K562 (cell line): Measurements from ENCODE around the gene TNFSF13. TPM values are rescaled to one million over a fixed set of nuclear protein-coding genes. Genes with fewer than 3 reads are reported as not detected.

Experiments used
- ATAC-seq: fragments of 200-7000 bp; cut with Tn5 transposase; 3 replicates; pipeline ENCODE4 v1.9.1; 2020; ENCODE audit warnings: moderate library complexity
- BruUV-seq: library from RNA; stranded (reverse); fragments of 400-500 nt; replicated peaks from 2 replicates; lab custom pipeline; 2021; lab: Mats Ljungman, UMichigan
- CTCF ChIA-PET: fragments of 300-600 bp; formaldehyde crosslinking; extraction: SDS; loops from one replicate; lab custom pipeline; 2021; ENCODE audit warnings: low intra/inter-chr PET ratio; lab: Yijun Ruan, JAX
- POLR2A ChIA-PET: fragments of 300-600, 350-650 bp; sonication (Branson Sonifier 250); formaldehyde crosslinking; extraction: SDS; loops from one replicate; lab custom pipeline; 2021; ENCODE audit warnings: antibody characterized with exemption, inconsistent platforms; lab: Yijun Ruan, JAX
- DNase-seq, 4 experiments: peaks; one replicate each; pipeline versions ENCODE4 v3.0.0 to v3.0.0-alpha.2; 2011 to 2018; ENCODE audit warnings: low spot score in 3 of 4, mixed read lengths in 3 of 4; ENCODE audit errors: extremely low read depth in 1 of 4
- FAIRE-seq: peaks from 2 replicates; lab custom pipeline; 2011; peaks lifted over from hg19 to GRCh38; lab: Jason Lieb, UNC
- H2AFZ ChIP-seq: 2 replicates; pipeline ENCODE4 v1.6.0; 2011; ENCODE audit warnings: low read depth, low read length, control low read depth, inconsistent platforms
- H3K27ac ChIP-seq: fragments of 200-600 bp; 3 replicates; pipeline ENCODE4 v1.8.0; 2011; ENCODE audit warnings: low read depth, mild to moderate bottlenecking, control low read depth, inconsistent platforms, low read length, moderate library complexity, mixed read lengths; ENCODE audit errors: extremely low read depth
- H3K27me3 ChIP-seq, 2 experiments: fragments of 300-600 bp in 1 of 2; 2 replicates in 1 of 2; 3 replicates in 1 of 2; pipeline versions ENCODE4 v1.6.0 to v1.8.0; 2011; ENCODE audit warnings: inconsistent platforms in 2 of 2, low read length in 2 of 2, mild to moderate bottlenecking in 1 of 2, mixed read lengths in 1 of 2, moderate library complexity in 1 of 2; ENCODE audit not compliant: control insufficient read depth in 2 of 2, insufficient read depth in 2 of 2
- H3K36me3 ChIP-seq: fragments of 300-600 bp; 3 replicates; pipeline ENCODE4 v1.8.0; 2011; ENCODE audit warnings: mild to moderate bottlenecking, low read length, inconsistent platforms; ENCODE audit not compliant: control insufficient read depth, insufficient read depth
- H3K4me1 ChIP-seq, 2 experiments: fragments of 200-600 bp in 1 of 2; replicated peaks in 1 of 2; 2 replicates in 1 of 2; 3 replicates in 1 of 2; pipeline versions ENCODE4 v1.5.1 to v1.8.0; 2011; ENCODE audit warnings: inconsistent platforms in 2 of 2, low read length in 2 of 2, mild to moderate bottlenecking in 1 of 2, mixed read lengths in 1 of 2, moderate library complexity in 1 of 2; ENCODE audit not compliant: control insufficient read depth in 2 of 2, insufficient read depth in 2 of 2
- H3K4me2 ChIP-seq: 2 replicates; pipeline ENCODE4 v1.6.1; 2011; ENCODE audit warnings: low read length, control low read depth, inconsistent platforms, mixed read lengths; ENCODE audit not compliant: insufficient read depth
- H3K4me3 ChIP-seq: fragments of 200-600 bp; sonication (generic), shearing (Covaris generic); 2 replicates; pipeline ENCODE4 v1.5.1; 2016; ENCODE audit warnings: control low read depth, inconsistent platforms
- H3K79me2 ChIP-seq: fragments of 200-600 bp; 3 replicates; pipeline ENCODE4 v1.8.0; 2011; ENCODE audit warnings: low read length, inconsistent platforms; ENCODE audit not compliant: control insufficient read depth, insufficient read depth
- H3K9ac ChIP-seq, 2 experiments: 2 replicates each; pipeline versions ENCODE4 v1.6.0 to v1.6.1; 2011; ENCODE audit warnings: low read depth in 2 of 2, low read length in 2 of 2, control low read depth in 1 of 2, inconsistent platforms in 1 of 2, mild to moderate bottlenecking in 1 of 2, mixed read lengths in 1 of 2; ENCODE audit not compliant: insufficient read depth in 1 of 2
- H3K9me1 ChIP-seq: one replicate; pipeline ENCODE4 v1.6.0; 2011; ENCODE audit warnings: inconsistent platforms, mild to moderate bottlenecking, low read length, moderate library complexity; ENCODE audit not compliant: control insufficient read depth, insufficient read depth
- H3K9me3 ChIP-seq: replicated peaks from 2 replicates; pipeline ENCODE4 v1.5.1; 2011; ENCODE audit warnings: low read depth, low read length, inconsistent platforms; ENCODE audit not compliant: control insufficient read depth, insufficient read depth
- H4K20me1 ChIP-seq: replicated peaks from 2 replicates; pipeline ENCODE4 v1.6.1; 2011; ENCODE audit warnings: low read length, inconsistent platforms, mixed read lengths; ENCODE audit not compliant: control insufficient read depth, insufficient read depth
- DDX20 ChIP-seq: fragments of 450-650 bp; IDR thresholded peaks from 2 replicates; pipeline ENCODE4 v1.6.1; 2016; ENCODE audit warnings: missing genetic modification characterization, low read depth, mild to moderate bottlenecking, missing compliant biosample characterization, moderate library complexity
- FOXJ2 ChIP-seq: fragments of 200-800 bp; sonication (Bioruptor generic); IDR thresholded peaks from 2 replicates; pipeline ENCODE4 v1.6.1; 2016; ENCODE audit warnings: missing genetic modification characterization, missing compliant biosample characterization
- HCFC1 ChIP-seq: IDR thresholded peaks from 2 replicates; pipeline ENCODE4 v1.6.1; 2012; ENCODE audit warnings: low read depth, low read length, improper control_type of control experiment
- HNRNPH1 ChIP-seq: fragments of 200-400 bp; formaldehyde crosslinking; optimal IDR thresholded peaks from 2 replicates; pipeline ENCODE3; 2017; ENCODE audit warnings: low read depth, mild to moderate bottlenecking, low read length, moderate library complexity
- KDM4B ChIP-seq, 2 experiments: fragments of 450-650 bp in 1 of 2; sonication (generic) in 1 of 2; IDR thresholded peaks; 2 replicates each; pipeline ENCODE4 v1.6.1; 2016 to 2017; ENCODE audit warnings: borderline replicate concordance in 2 of 2, antibody characterized with exemption in 1 of 2, low read depth in 1 of 2, mild to moderate bottlenecking in 1 of 2
- MAFF ChIP-seq: IDR thresholded peaks from 2 replicates; pipeline ENCODE4 v1.6.1; 2012; ENCODE audit warnings: low read length, improper control_type of control experiment
- NR1H2 ChIP-seq: sonication (generic); formaldehyde crosslinking; IDR thresholded peaks from 2 replicates; pipeline ENCODE4 v1.4.0; 2020; ENCODE audit warnings: mild to moderate bottlenecking, missing genetic modification reagents
- SMAD2 ChIP-seq: fragments of 150-350 bp; IDR thresholded peaks from 2 replicates; pipeline ENCODE4 v1.6.1; 2014; ENCODE audit warnings: low read depth, mild to moderate bottlenecking, low read length
- SRSF9 ChIP-seq: fragments of 200-400 bp; formaldehyde crosslinking; IDR thresholded peaks from 2 replicates; pipeline ENCODE4 v1.6.1; 2017; ENCODE audit warnings: low read depth, low read length, borderline replicate concordance
- SUPT5H ChIP-seq: fragments of 450-650 bp; IDR thresholded peaks from 2 replicates; pipeline ENCODE4 v1.6.1; 2016
- TBL1XR1 ChIP-seq, 2 experiments: IDR thresholded peaks; 2 replicates each; pipeline ENCODE4 v1.6.1; 2012; ENCODE audit warnings: improper control_type of control experiment in 2 of 2, low read length in 2 of 2, mild to moderate bottlenecking in 1 of 2
- TEAD2 ChIP-seq: fragments of 450-650 bp; IDR thresholded peaks from 2 replicates; pipeline ENCODE4 v1.6.1; 2016; ENCODE audit warnings: missing genetic modification characterization, control low read depth, missing compliant biosample characterization
- TGIF2 ChIP-seq: sonication (generic); formaldehyde crosslinking; IDR thresholded peaks from 2 replicates; pipeline ENCODE4 v1.8.1; 2022; ENCODE audit warnings: mild to moderate bottlenecking, missing genetic modification reagents, moderate library complexity
- XRCC3 ChIP-seq: fragments of 450-650 bp; IDR thresholded peaks from 2 replicates; pipeline ENCODE4 v1.6.1; 2017; ENCODE audit warnings: mild to moderate bottlenecking, moderate library complexity
- ZBTB7A ChIP-seq: IDR thresholded peaks from 2 replicates; pipeline ENCODE4 v1.6.1; 2011; ENCODE audit warnings: low read depth, mild to moderate bottlenecking, low read length, moderate library complexity, borderline replicate concordance; ENCODE audit not compliant: control insufficient read depth
- ZEB2 ChIP-seq: fragments of 450-650 bp; IDR thresholded peaks from 2 replicates; pipeline ENCODE4 v1.6.1; 2016
- ZNF124 ChIP-seq: sonication (generic); formaldehyde crosslinking; IDR thresholded peaks from 2 replicates; pipeline ENCODE4 v1.8.1; 2022; ENCODE audit warnings: missing genetic modification reagents
- ZNF134 ChIP-seq: fragments of 250-450 bp; sonication (Bioruptor Pico); conservative IDR thresholded peaks from 2 replicates; pipeline ENCODE4 v1.4.0; 2020
- ZNF431 ChIP-seq: sonication (generic); formaldehyde crosslinking; IDR thresholded peaks from 2 replicates; pipeline ENCODE4 v1.8.0; 2022; ENCODE audit warnings: mild to moderate bottlenecking, missing genetic modification reagents
- WGBS: fragments of 100-300 bp; shearing (Covaris generic); methylation state at CpG from one replicate; pipeline ENCODE4 v1.1.6; 2016; ENCODE audit warnings: low coverage, mixed read lengths; ENCODE audit not compliant: insufficient coverage; ENCODE audit errors: missing lambda C conversion rate; 5-methylcytosine and 5-hydroxymethylcytosine counted together
- in situ Hi-C: fragments of 300-500 bp; cut with MboI; formaldehyde crosslinking; loops from 4 replicates; pipeline ENCODE4 v1.15.0; 2018; ENCODE audit warnings: inconsistent platforms, mixed read lengths
- intact Hi-C: fragments of 100-400 bp; cut with micrococcal nuclease; formaldehyde crosslinking; loops from 2 replicates; pipeline ENCODE4 v1.14.2; 2022
- polyA plus RNA-seq, 8 experiments: library from polyadenylated mRNA; depleted of rRNA in 4 of 8; stranded (reverse) in 5 of 8; unstranded in 3 of 8; fragments of >200 nt; fragmentation: Nextera tagmentation in 2 of 8; fragmentation: Illumina TruSeq in 1 of 8; extraction: Ambion mirVana in 2 of 8; extraction: Trizol in 1 of 8; gene quantifications; 2 replicates each; pipeline versions ENCODE4 v1.2.1 to v1.2.3, GENCODE V29; 2011 to 2014; ENCODE audit warnings: inconsistent platforms in 1 of 8, missing spikeins in 1 of 8
- total RNA-seq, 7 experiments: library from RNA; depleted of rRNA in 6 of 7; stranded (reverse); fragments of >200 nt in 6 of 7; fragmentation: Illumina TruSeq in 2 of 7; extraction: Trizol in 2 of 7; gene quantifications; 2 replicates each; pipeline versions ENCODE4 v1.2.1 to v1.2.3, GENCODE V29; 2011 to 2021; ENCODE audit warnings: low replicate concordance in 1 of 7
- TF ChIP-seq, protein P1 (sequence below): fragments of 250-450 bp; sonication (Bioruptor Pico); IDR thresholded peaks from 2 replicates; pipeline ENCODE4 v1.8.0; 2022; ENCODE audit warnings: inconsistent platforms

The TNFSF13 gene
- total and polyA plus RNA-seq, 9 of the 15 experiments (the other 6 are each of a cell fraction or from before 2014, with no cell fraction given) = 0.04 to 0.51 (median 0.19) TPM; not detected in 1

DNA sequence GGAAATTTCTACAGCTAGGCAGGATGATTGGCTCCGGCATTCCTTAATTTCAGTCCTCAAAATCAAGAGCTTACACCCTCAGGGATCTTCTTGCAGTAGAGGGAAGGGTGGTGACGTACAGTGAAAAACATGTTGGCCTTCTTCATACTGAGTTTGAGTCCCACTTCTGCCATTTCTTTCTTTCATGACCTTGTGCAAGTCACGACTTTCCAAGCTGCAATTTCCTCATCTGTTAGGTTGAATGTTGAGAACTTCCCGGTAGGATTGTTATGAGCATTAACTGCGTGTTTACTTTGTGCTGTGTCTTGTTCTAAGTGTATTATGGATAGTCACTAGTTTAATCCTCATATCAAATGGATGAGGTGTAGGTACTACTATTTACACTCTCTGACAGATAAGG, 11.0 kb downstream of the TNFSF13 start (continued):
- TF ChIP-seq, protein P1, sequence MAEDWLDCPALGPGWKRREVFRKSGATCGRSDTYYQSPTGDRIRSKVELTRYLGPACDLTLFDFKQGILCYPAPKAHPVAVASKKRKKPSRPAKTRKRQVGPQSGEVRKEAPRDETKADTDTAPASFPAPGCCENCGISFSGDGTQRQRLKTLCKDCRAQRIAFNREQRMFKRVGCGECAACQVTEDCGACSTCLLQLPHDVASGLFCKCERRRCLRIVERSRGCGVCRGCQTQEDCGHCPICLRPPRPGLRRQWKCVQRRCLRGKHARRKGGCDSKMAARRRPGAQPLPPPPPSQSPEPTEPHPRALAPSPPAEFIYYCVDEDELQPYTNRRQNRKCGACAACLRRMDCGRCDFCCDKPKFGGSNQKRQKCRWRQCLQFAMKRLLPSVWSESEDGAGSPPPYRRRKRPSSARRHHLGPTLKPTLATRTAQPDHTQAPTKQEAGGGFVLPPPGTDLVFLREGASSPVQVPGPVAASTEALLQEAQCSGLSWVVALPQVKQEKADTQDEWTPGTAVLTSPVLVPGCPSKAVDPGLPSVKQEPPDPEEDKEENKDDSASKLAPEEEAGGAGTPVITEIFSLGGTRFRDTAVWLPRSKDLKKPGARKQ (CRISPR knock-in tag) = no peak
- no peak for TF ChIP-seq TEAD2 (tag)

DNA sequence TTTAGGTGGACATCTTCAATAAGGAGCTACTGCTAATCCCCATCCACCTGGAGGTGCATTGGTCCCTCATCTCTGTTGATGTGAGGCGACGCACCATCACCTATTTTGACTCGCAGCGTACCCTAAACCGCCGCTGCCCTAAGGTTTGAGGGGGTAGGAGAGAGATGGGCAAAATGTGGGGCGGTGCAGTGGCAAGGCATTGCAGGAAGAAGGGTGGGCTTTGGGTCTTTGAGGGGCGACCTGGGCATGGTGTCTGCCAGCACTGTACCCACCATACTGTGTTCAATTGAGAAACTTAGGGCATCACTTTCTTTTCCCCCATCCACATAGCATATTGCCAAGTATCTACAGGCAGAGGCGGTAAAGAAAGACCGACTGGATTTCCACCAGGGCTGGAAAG, 11.8 kb downstream of the TNFSF13 start:
- peaks cover 7% of the 10 kb centered on the region for H3K9me1 ChIP-seq
- H3K4me3 ChIP-seq = no peak overlapping the region
- no TSS peak for BruUV-seq
- intact Hi-C loops = no loop called here
- no peaks in the 10 kb centered on the region for H3K27me3 ChIP-seq
- no peak for FAIRE-seq
- DNase-seq = no peak
- peaks cover 5 to 15% of the 10 kb centered on the region in 2 experiments; a peak in 4 of 5 replicates for H3K4me1 ChIP-seq
- peaks cover 33% of the 10 kb centered on the region for H3K79me2 ChIP-seq
- TF ChIP-seq TGIF2 (CRISPR knock-in tag) = no peak
- TF ChIP-seq MAFF = no peak
- no peak for TF ChIP-seq SRSF9
- no peak for TF ChIP-seq XRCC3
- no peak for TF ChIP-seq NR1H2
- TF ChIP-seq SMAD2 = no peak
- no peak for TF ChIP-seq ZNF431 (CRISPR knock-in tag)
- no peak for TF ChIP-seq ZBTB7A
- TF ChIP-seq ZEB2 = no peak
- no peak for TF ChIP-seq DDX20 (tag)
- no peak for TF ChIP-seq HNRNPH1
- no peak for TF ChIP-seq TBL1XR1 (IDR thresholded peaks at IDR 0.05; ENCODE audit: low read length in 2 of 2)
- TF ChIP-seq SUPT5H = no peak
- TF ChIP-seq KDM4B (IDR thresholded peaks at IDR 0.05; ENCODE audit: borderline replicate concordance in 2 of 2, low read depth in 1 of 2) = no peak
- no peak for TF ChIP-seq HCFC1
- no peak for TF ChIP-seq ZNF134
- TF ChIP-seq ZNF124 = no peak
- no peak for TF ChIP-seq FOXJ2
- POLR2A ChIA-PET = interaction anchor here (1.0 to 6.7 kb wide), 3 partner anchors 10 to 13 kb away, joined by 4 to 46 read pairs (median 4); partner anchors contain the start of gene MPDU1
- peaks cover 79% of the 10 kb centered on the region for H3K36me3 ChIP-seq
- peaks cover 17% of the 10 kb centered on the region for H4K20me1 ChIP-seq
- in situ Hi-C loops = loop anchor here (25.0 kb wide), 1 partner anchor 533 kb away; the partner anchor contains the start of genes SLC16A11 and SLC16A13
- H2AFZ ChIP-seq = no peak overlapping the region
- no peak for ATAC-seq
- H3K27ac ChIP-seq = no peak overlapping the region
- 93% methylated on average over 6 of the region's 10 CpGs for WGBS
- H3K9ac ChIP-seq = no peak overlapping the region; a peak in 1 of 4 replicates
- no peaks in the 10 kb centered on the region for H3K9me3 ChIP-seq
- CTCF ChIA-PET = no interaction called here
- no peak overlapping the region for H3K4me2 ChIP-seq
